Spleen (tissue), 11 donors: Measurements from ENCODE around the gene EMX1. TPM values are rescaled to one million over a fixed set of nuclear protein-coding genes. Genes with fewer than 3 reads are reported as not detected.

ENCODE experiments used
- DNase-seq: peaks from one replicate; pipeline ENCODE4 v3.0.0-alpha.2; 2020
- H3K27ac ChIP-seq, 8 donors: fragments of 200-600 bp; sonication (generic) in 7 of 8; 1 replicate in 4 of 8; 2 replicates in 4 of 8; pipeline versions ENCODE4 v1.5.0 to v1.8.0; 2016 to 2021; ENCODE audit warnings: inconsistent platforms in 4 of 8, mild to moderate bottlenecking in 4 of 8, moderate library complexity in 1 of 8
- H3K27me3 ChIP-seq, 7 donors: fragments of 200-600 bp; sonication (generic) in 6 of 7; replicated peaks in 1 of 7; 1 replicate in 4 of 7; 2 replicates in 3 of 7; pipeline versions ENCODE4 v1.5.0 to v1.8.0; 2016 to 2021; ENCODE audit warnings: inconsistent platforms in 3 of 7, mild to moderate bottlenecking in 1 of 7
- H3K36me3 ChIP-seq, 6 donors: fragments of 200-600 bp; sonication (generic) in 5 of 6; 1 replicate in 4 of 6; 2 replicates in 2 of 6; pipeline versions ENCODE4 v1.5.0 to v1.8.0; 2016 to 2021; ENCODE audit warnings: inconsistent platforms in 2 of 6
- H3K4me1 ChIP-seq, 6 donors: fragments of 200-600 bp; sonication (generic) in 5 of 6; 1 replicate in 3 of 6; 2 replicates in 3 of 6; pipeline versions ENCODE4 v1.5.0 to v1.8.0; 2016 to 2021; ENCODE audit warnings: inconsistent platforms in 3 of 6
- H3K4me3 ChIP-seq, 8 donors: fragments of 200-600 bp; sonication (generic) in 7 of 8; 1 replicate in 4 of 8; 2 replicates in 4 of 8; pipeline versions ENCODE4 v1.5.0 to v1.8.0; 2016 to 2021; ENCODE audit warnings: inconsistent platforms in 4 of 8, mild to moderate bottlenecking in 4 of 8, moderate library complexity in 2 of 8
- H3K9me3 ChIP-seq, 8 donors: fragments of 200-600 bp; sonication (generic) in 7 of 8; 1 replicate in 4 of 8; 2 replicates in 4 of 8; pipeline versions ENCODE4 v1.5.0 to v1.8.0; 2016 to 2021; ENCODE audit warnings: inconsistent platforms in 4 of 8
- POLR2A ChIP-seq, 3 donors: fragments of 450-650 bp; IDR thresholded peaks; one replicate each; pipeline ENCODE4 v1.5.1; 2017; ENCODE audit warnings: antibody characterized with exemption in 3 of 3, mild to moderate bottlenecking in 1 of 3
- POLR2AphosphoS5 ChIP-seq, 3 donors: sonication (generic); formaldehyde crosslinking; IDR thresholded peaks; one replicate each; pipeline ENCODE4 v1.5.1; 2017; ENCODE audit warnings: antibody characterized with exemption in 3 of 3
- WGBS, 5 donors: extraction: QIAGEN DNeasy Blood & Tissue Kit in 3 of 5; methylation state at CpG; one replicate each; pipeline versions ENCODE4 v1.1.5 to v1.1.7; 2013 to 2018; 5-methylcytosine and 5-hydroxymethylcytosine counted together
- intact Hi-C: fragments of 100-400 bp; cut with DNase I; formaldehyde crosslinking; loops from one replicate; pipeline ENCODE4 v1.15.0; 2023; ENCODE audit warnings: low total_unique reads
- polyA plus RNA-seq, 3 donors: library from polyadenylated mRNA; stranded (reverse); fragments of 200-250 nt; gene quantifications; one replicate each; pipeline ENCODE4 v1.2.1, GENCODE V29; 2013
- total RNA-seq, 7 donors: library from RNA; depleted of rRNA in 3 of 7; stranded (reverse); fragments of >200 nt in 3 of 7; fragmentation: NEBNext Ultra II Directional in 4 of 7; extraction: Animal tissue kit (Norgen Biotek cat#: 25700) in 4 of 7; gene quantifications; one replicate each; pipeline versions ENCODE4 v1.1.0 to v1.2.1, GENCODE V29; 2016 to 2021
- TF ChIP-seq, protein P1 (sequence below), 11 experiments: fragments of 200-600 bp in 7 of 11; fragments of 450-650 bp in 4 of 11; sonication (generic) in 4 of 11; IDR thresholded peaks in 8 of 11; conservative IDR thresholded peaks in 3 of 11; 1 replicate in 7 of 11; 2 replicates in 4 of 11; pipeline versions ENCODE4 v1.4.0 to v1.8.0; 2016 to 2021; ENCODE audit warnings: antibody characterized with exemption in 11 of 11, inconsistent platforms in 4 of 11, mild to moderate bottlenecking in 1 of 11
- donor health status: healthy with polysubstance abuse.
- donor health status: DM: no; HTN: no; CAD: no; lungs with moderate emphysema.
- donor health status: DM: no; HTN: no; CAD: no.
- donor health status: Bipolar disorder and iron deficiency.
- donor health status: healthy.
- donor health status: DM: no; HTN: no; CAD: no.
- donor health status: DM: yes; HTN: yes; CAD: no.

Gene EMX1
- total and polyA plus RNA-seq, 10 donors, result not detected

DNA sequence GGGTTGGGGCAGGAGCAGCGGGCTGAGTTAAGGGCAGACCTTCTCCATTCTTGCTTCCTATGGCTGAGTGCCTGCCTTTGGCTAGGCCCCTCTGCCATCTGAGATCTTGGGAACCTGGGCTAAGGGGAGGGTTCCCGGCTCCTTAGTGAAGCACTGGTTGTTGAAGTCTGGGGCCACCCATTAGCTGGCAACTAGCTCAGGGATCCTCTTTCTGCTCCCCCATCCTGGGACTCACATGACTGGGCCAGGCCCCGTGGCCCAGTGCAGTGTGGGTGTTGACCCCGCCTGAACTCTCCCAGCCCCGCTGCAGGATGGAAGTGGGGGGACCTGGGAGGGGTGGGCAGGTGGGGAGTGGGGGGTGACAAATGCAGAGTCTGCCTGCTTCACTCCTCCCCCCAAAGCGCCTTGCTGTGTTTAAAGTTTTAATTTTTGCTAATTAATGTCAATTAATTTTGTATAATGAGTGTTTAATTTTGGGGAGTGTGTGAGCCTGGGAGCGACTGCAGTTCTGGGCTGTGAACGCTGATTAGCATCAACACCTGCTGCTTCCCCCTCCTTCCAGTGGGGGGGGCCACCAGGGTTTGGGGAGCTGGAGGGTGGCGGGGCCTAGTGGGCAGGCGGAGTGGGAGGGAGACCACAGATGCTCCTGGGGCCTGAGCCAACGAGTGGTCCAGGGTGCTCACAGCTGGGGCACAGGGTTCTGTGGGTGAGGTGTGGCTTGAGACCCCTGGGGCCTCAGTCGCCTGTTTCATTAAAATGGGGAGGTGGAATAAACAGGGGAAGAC, 55.2 kb downstream of the EMX1 start:
- Histone ChIP-seq H3K4me3 (no peak overlapping the region), H3K36me3 (peaks cover 0 to 76% (median 0%) of the 10 kb centered on the region in 6 donors), H3K27me3 (no peaks in the 10 kb centered on the region), H3K4me1 (no peaks in the 10 kb centered on the region), H3K9me3 (no peaks in the 10 kb centered on the region), H3K27ac (no peak overlapping the region)
- no peak for DNase-seq
- WGBS, 5 donors, result 85 to 90% (median 87%) methylated on average over 10 to 12 of the region's 12 CpGs
- intact Hi-C loops, result no loop called here
- TF ChIP-seq POLR2AphosphoS5 (IDR thresholded peaks at IDR 0.05) (no peak), POLR2A (IDR thresholded peaks at IDR 0.05) (no peak)
- TF ChIP-seq, protein P1, sequence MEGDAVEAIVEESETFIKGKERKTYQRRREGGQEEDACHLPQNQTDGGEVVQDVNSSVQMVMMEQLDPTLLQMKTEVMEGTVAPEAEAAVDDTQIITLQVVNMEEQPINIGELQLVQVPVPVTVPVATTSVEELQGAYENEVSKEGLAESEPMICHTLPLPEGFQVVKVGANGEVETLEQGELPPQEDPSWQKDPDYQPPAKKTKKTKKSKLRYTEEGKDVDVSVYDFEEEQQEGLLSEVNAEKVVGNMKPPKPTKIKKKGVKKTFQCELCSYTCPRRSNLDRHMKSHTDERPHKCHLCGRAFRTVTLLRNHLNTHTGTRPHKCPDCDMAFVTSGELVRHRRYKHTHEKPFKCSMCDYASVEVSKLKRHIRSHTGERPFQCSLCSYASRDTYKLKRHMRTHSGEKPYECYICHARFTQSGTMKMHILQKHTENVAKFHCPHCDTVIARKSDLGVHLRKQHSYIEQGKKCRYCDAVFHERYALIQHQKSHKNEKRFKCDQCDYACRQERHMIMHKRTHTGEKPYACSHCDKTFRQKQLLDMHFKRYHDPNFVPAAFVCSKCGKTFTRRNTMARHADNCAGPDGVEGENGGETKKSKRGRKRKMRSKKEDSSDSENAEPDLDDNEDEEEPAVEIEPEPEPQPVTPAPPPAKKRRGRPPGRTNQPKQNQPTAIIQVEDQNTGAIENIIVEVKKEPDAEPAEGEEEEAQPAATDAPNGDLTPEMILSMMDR (IDR thresholded peaks at IDR 0.05 in 8 of 11, conservative IDR thresholded peaks at IDR 0.05 in 3 of 11), result no peak

- WGBS, 5 donors, result 83 to 95% (median 93%) methylated on average over 8 of the region's 8 CpGs
- Histone ChIP-seq H3K27ac (no peak overlapping the region), H3K27me3 (no peaks in the 10 kb centered on the region), H3K4me1 (no peaks in the 10 kb centered on the region), H3K4me3 (no peak overlapping the region), H3K9me3 (no peaks in the 10 kb centered on the region), H3K36me3 (peaks cover 0 to 73% (median 0%) of the 10 kb centered on the region in 6 donors)
- intact Hi-C loops, result no loop called here
- TF ChIP-seq POLR2AphosphoS5 (IDR thresholded peaks at IDR 0.05), result no peak
- no peak for DNase-seq
Observed at GRCh38 chr2:72973137-72973535, 55.8 kb downstream of the EMX1 start.

DNA sequence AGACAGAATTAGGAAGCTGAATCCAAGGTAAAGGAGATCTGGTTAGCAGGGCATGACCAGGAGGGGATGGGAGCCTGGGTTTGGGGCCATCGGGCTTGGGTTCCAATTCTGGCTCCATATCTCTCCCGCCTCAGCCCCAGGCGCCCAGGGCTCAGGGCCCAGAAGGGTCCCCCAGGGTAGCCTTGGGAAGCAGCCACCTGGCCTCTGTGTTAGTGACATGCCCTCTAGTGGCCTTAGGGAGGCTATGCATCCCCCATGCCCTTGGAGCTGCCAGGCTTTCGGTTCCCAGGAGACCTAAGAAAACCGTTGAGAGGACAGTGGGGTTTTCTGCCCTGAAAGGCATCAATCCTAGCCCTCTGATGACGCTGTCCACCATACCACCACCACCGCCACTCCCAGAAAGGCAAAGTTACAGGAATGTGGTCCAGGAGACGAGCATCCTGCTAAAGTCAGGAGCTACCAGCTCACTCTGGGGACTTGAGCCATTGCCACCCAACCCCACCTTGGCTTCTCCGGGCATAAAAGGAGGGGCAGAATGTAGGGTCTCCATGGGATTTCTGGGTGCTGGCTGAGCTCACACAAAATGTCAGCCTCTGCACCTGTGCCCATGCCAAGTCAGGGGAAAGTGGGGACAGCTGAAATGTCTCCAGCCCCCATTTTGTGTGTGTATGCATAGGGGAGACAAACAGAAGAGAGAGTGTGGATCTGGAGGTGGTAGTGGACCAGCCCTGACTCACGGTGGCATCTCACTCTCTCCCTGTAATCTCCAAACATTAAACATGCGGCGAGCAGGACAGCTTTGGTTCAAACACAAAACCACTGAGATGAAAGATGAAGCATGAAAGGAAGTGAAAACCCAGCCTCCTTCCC, 56.5 kb downstream of the EMX1 start:
- Histone ChIP-seq H3K27me3 (no peaks in the 10 kb centered on the region), H3K9me3 (no peaks in the 10 kb centered on the region), H3K4me1 (peaks cover 0 to 2% (median 0%) of the 10 kb centered on the region in 6 donors), H3K27ac (no peak overlapping the region), H3K36me3 (peaks cover 0 to 73% (median 0%) of the 10 kb centered on the region in 6 donors), H3K4me3 (no peak overlapping the region)
- 64 to 79% (median 66%) methylated on average over 12 of the region's 12 CpGs for WGBS, 5 donors
- intact Hi-C loops, result no loop called here
- TF ChIP-seq, protein P1 (IDR thresholded peaks at IDR 0.05 in 8 of 11, conservative IDR thresholded peaks at IDR 0.05 in 3 of 11), result peak; percentile 25 to 85 (median 67)
- TF ChIP-seq POLR2A (IDR thresholded peaks at IDR 0.05), result no peak
- TF ChIP-seq POLR2AphosphoS5 (IDR thresholded peaks at IDR 0.05), result no peak
- no peak for DNase-seq

- DNase-seq, result no peak
- peaks cover 0 to 72% (median 0%) of the 10 kb centered on the region in 6 donors for H3K36me3 ChIP-seq
- no peak overlapping the region for H3K27ac ChIP-seq
- WGBS, 5 donors, result 75 to 89% (median 88%) methylated on average over 2 of the region's 2 CpGs
- no peak for TF ChIP-seq POLR2A (IDR thresholded peaks at IDR 0.05)
- intact Hi-C loops, result no loop called here
- H3K27me3 ChIP-seq, result no peaks in the 10 kb centered on the region
- no peaks in the 10 kb centered on the region for H3K9me3 ChIP-seq
- H3K4me1 ChIP-seq, result peaks cover 0 to 8% (median 0%) of the 10 kb centered on the region in 6 donors
- no peak overlapping the region for H3K4me3 ChIP-seq
Observed at GRCh38 chr2:72974436-72974754, 57.1 kb downstream of the EMX1 start.

- no peak for DNase-seq
Observed at GRCh38 chr2:72975017-72975416, 57.7 kb downstream of the EMX1 start.

More at GRCh38 chr2:72975017-72975416, 57.7 kb downstream of the EMX1 start:
- H3K27me3 ChIP-seq, result no peaks in the 10 kb centered on the region
- TF ChIP-seq POLR2A (IDR thresholded peaks at IDR 0.05) (no peak), POLR2AphosphoS5 (IDR thresholded peaks at IDR 0.05) (no peak)
- TF ChIP-seq, protein P1 (IDR thresholded peaks at IDR 0.05 in 8 of 11, conservative IDR thresholded peaks at IDR 0.05 in 3 of 11), result no peak
- H3K4me1 ChIP-seq, result peaks cover 0 to 14% (median 5%) of the 10 kb centered on the region in 6 donors
- H3K36me3 ChIP-seq, result peaks cover 0 to 66% (median 0%) of the 10 kb centered on the region in 6 donors
- H3K4me3 ChIP-seq, result no peak overlapping the region
- no peak overlapping the region for H3K27ac ChIP-seq
- 77 to 84% (median 78%) methylated on average over 3 of the region's 3 CpGs for WGBS, 5 donors
- H3K9me3 ChIP-seq, result no peaks in the 10 kb centered on the region
- intact Hi-C loops, result no loop called here
